ENCODE data around the gene KRT79.
A peak's percentile ranks its signal among the peaks of the same experiment; 100 is the strongest.

Gene KRT79

GRCh38 chr12:52845946-52846345, 11.8 kb upstream of the KRT79 start:
- peaks cover 6% of the 10 kb centered on the region for H3K4me1 Mint-ChIP-seq
- no peaks in the 10 kb centered on the region for H3K27me3 Mint-ChIP-seq
- H3K9me3 Mint-ChIP-seq = no peaks in the 10 kb centered on the region
- no peak overlapping the region for H3K27ac Mint-ChIP-seq
- H3K36me3 Mint-ChIP-seq = no peaks in the 10 kb centered on the region
- no peak overlapping the region for H3K4me3 Mint-ChIP-seq

- Mint-ChIP-seq H3K27me3 (no peaks in the 10 kb centered on the region), H3K36me3 (no peaks in the 10 kb centered on the region), H3K9me3 (no peaks in the 10 kb centered on the region), H3K4me1 (peaks cover 6% of the 10 kb centered on the region), H3K27ac (no peak overlapping the region), H3K4me3 (no peak overlapping the region)
Measured at GRCh38 chr12:52844386-52844785, 10.3 kb upstream of the KRT79 start.

GRCh38 chr12:52839436-52840105, 5.5 kb upstream of the KRT79 start:
- no peak overlapping the region for H3K4me3 Mint-ChIP-seq
- H3K4me1 Mint-ChIP-seq = peaks cover 38% of the 10 kb centered on the region
- peak overlapping the region; percentile 12 for H3K27ac Mint-ChIP-seq

GRCh38 chr12:52838609-52839435, 4.7 kb upstream of the KRT79 start:
- Mint-ChIP-seq H3K4me1 (peaks cover 38% of the 10 kb centered on the region), H3K4me3 (no peak overlapping the region), H3K9me3 (no peaks in the 10 kb centered on the region), H3K36me3 (no peaks in the 10 kb centered on the region), H3K27me3 (no peaks in the 10 kb centered on the region), H3K27ac (peak overlapping the region; percentile 12)

More at GRCh38 chr12:52839436-52840105, 5.5 kb upstream of the KRT79 start:
- Mint-ChIP-seq H3K9me3 (no peaks in the 10 kb centered on the region), H3K27me3 (no peaks in the 10 kb centered on the region), H3K36me3 (no peaks in the 10 kb centered on the region)

- H3K36me3 Mint-ChIP-seq = no peaks in the 10 kb centered on the region
- H3K27me3 Mint-ChIP-seq = no peaks in the 10 kb centered on the region
- peaks cover 38% of the 10 kb centered on the region for H3K4me1 Mint-ChIP-seq
- peak overlapping the region; percentile 42 for H3K27ac Mint-ChIP-seq
- no peaks in the 10 kb centered on the region for H3K9me3 Mint-ChIP-seq
- no peak overlapping the region for H3K4me3 Mint-ChIP-seq
Measured at GRCh38 chr12:52837781-52838608, 3.9 kb upstream of the KRT79 start.

- peaks cover 35% of the 10 kb centered on the region for H3K4me1 Mint-ChIP-seq
- no peak overlapping the region for H3K4me3 Mint-ChIP-seq
- H3K9me3 Mint-ChIP-seq = no peaks in the 10 kb centered on the region
- no peak overlapping the region for H3K27ac Mint-ChIP-seq
- H3K36me3 Mint-ChIP-seq = no peaks in the 10 kb centered on the region
- H3K27me3 Mint-ChIP-seq = no peaks in the 10 kb centered on the region
Measured at GRCh38 chr12:52837413-52837741, 3.3 kb upstream of the KRT79 start.

GRCh38 chr12:52836491-52837412, 2.6 kb upstream of the KRT79 start:
- no peaks in the 10 kb centered on the region for H3K36me3 Mint-ChIP-seq
- no peaks in the 10 kb centered on the region for H3K27me3 Mint-ChIP-seq
- peaks cover 32% of the 10 kb centered on the region for H3K4me1 Mint-ChIP-seq
- H3K9me3 Mint-ChIP-seq = no peaks in the 10 kb centered on the region
- H3K4me3 Mint-ChIP-seq = peak overlapping the region; percentile 2
- peak overlapping the region; percentile 82 for H3K27ac Mint-ChIP-seq

- H3K4me3 Mint-ChIP-seq = peak overlapping the region; percentile 2
- no peaks in the 10 kb centered on the region for H3K9me3 Mint-ChIP-seq
- H3K36me3 Mint-ChIP-seq = no peaks in the 10 kb centered on the region
- peaks cover 32% of the 10 kb centered on the region for H3K4me1 Mint-ChIP-seq
- H3K27ac Mint-ChIP-seq = peak overlapping the region; percentile 82
- H3K27me3 Mint-ChIP-seq = no peaks in the 10 kb centered on the region
Measured at GRCh38 chr12:52836042-52836466, 1.9 kb upstream of the KRT79 start.

- peaks cover 32% of the 10 kb centered on the region for H3K4me1 Mint-ChIP-seq
- H3K4me3 Mint-ChIP-seq = peak overlapping the region; percentile 2
- no peaks in the 10 kb centered on the region for H3K36me3 Mint-ChIP-seq
- H3K27ac Mint-ChIP-seq = peak overlapping the region; percentile 82
- H3K9me3 Mint-ChIP-seq = no peaks in the 10 kb centered on the region
- H3K27me3 Mint-ChIP-seq = no peaks in the 10 kb centered on the region
Measured at GRCh38 chr12:52835271-52836041, 1.3 kb upstream of the KRT79 start.

GRCh38 chr12:52834727-52835001, 553 bp upstream of the KRT79 start:
- Mint-ChIP-seq H3K27ac (no peak overlapping the region), H3K4me3 (no peak overlapping the region), H3K27me3 (no peaks in the 10 kb centered on the region), H3K4me1 (peaks cover 35% of the 10 kb centered on the region), H3K9me3 (no peaks in the 10 kb centered on the region), H3K36me3 (no peaks in the 10 kb centered on the region)

GRCh38 chr12:52832985-52833905, 866 bp downstream of the KRT79 start:
- H3K4me1 Mint-ChIP-seq = peaks cover 41% of the 10 kb centered on the region
- H3K9me3 Mint-ChIP-seq = no peaks in the 10 kb centered on the region
- H3K27me3 Mint-ChIP-seq = no peaks in the 10 kb centered on the region
- no peak overlapping the region for H3K4me3 Mint-ChIP-seq
- H3K36me3 Mint-ChIP-seq = no peaks in the 10 kb centered on the region
- H3K27ac Mint-ChIP-seq = no peak overlapping the region

- Mint-ChIP-seq H3K4me3 (no peak overlapping the region), H3K27ac (no peak overlapping the region), H3K36me3 (no peaks in the 10 kb centered on the region), H3K4me1 (peaks cover 39% of the 10 kb centered on the region), H3K9me3 (no peaks in the 10 kb centered on the region), H3K27me3 (no peaks in the 10 kb centered on the region)
Measured at GRCh38 chr12:52832451-52832850, 1.7 kb downstream of the KRT79 start.

GRCh38 chr12:52831251-52831650, 2.9 kb downstream of the KRT79 start:
- Mint-ChIP-seq H3K36me3 (no peaks in the 10 kb centered on the region), H3K4me1 (peaks cover 27% of the 10 kb centered on the region), H3K27me3 (no peaks in the 10 kb centered on the region), H3K4me3 (no peak overlapping the region), H3K27ac (no peak overlapping the region), H3K9me3 (no peaks in the 10 kb centered on the region)
